ENCODE results near the gene CCDC192. TPM values are rescaled to one million over a fixed set of nuclear protein-coding genes. Genes with fewer than 3 reads are reported as not detected.
"Not testable (repeated sequence)": the region's sequence is repeated elsewhere in the genome, so short reads cannot be mapped to it uniquely, and the experiment has no call there.

CCDC192 gene
- total RNA-seq, 1 donor from 2014 or later, result not detected

GRCh38 chr5:127844581-127845021 lies 141.4 kb downstream of the CCDC192 start:
- Histone ChIP-seq H3K36me3 (no peaks in the 10 kb centered on the region), H3K4me3 (no peak overlapping the region), H3K9me3 (no peaks in the 10 kb centered on the region), H3K27me3 (no peaks in the 10 kb centered on the region), H3K27ac (no peak overlapping the region), H3K4me1 (no peaks in the 10 kb centered on the region)
- intact Hi-C loops (cut with DNase I), result no loop called here
- no peak for TF ChIP-seq POLR2A (IDR thresholded peaks at IDR 0.05)
- TF ChIP-seq CTCF (IDR thresholded peaks at IDR 0.05), result no peak
- no peak for TF ChIP-seq POLR2AphosphoS5 (IDR thresholded peaks at IDR 0.05; ENCODE audit: insufficient read depth in 1 of 2, low read depth in 1 of 2)
- no peak for DNase-seq (ENCODE audit: extremely low spot score in 2 of 2)

GRCh38 chr5:127846884-127847283 lies 143.7 kb downstream of the CCDC192 start:
- intact Hi-C loops (cut with DNase I), result no loop called here
- no peaks in the 10 kb centered on the region for H3K4me1 ChIP-seq
- H3K27me3 ChIP-seq, result no peaks in the 10 kb centered on the region
- no peaks in the 10 kb centered on the region for H3K9me3 ChIP-seq
- no peak overlapping the region for H3K4me3 ChIP-seq
- H3K36me3 ChIP-seq, result no peaks in the 10 kb centered on the region
- no peak for DNase-seq (ENCODE audit: extremely low spot score in 2 of 2)
- TF ChIP-seq CTCF (IDR thresholded peaks at IDR 0.05) (no peak), POLR2A (IDR thresholded peaks at IDR 0.05) (no peak), POLR2AphosphoS5 (IDR thresholded peaks at IDR 0.05; ENCODE audit: insufficient read depth in 1 of 2, low read depth in 1 of 2) (no peak)
- H3K27ac ChIP-seq, result no peak overlapping the region

GRCh38 chr5:127847641-127848040 lies 144.4 kb downstream of the CCDC192 start:
- H3K36me3 ChIP-seq; H3K27me3 ChIP-seq; H3K4me1 ChIP-seq; H3K27ac ChIP-seq; H3K9me3 ChIP-seq; intact Hi-C loops (cut with DNase I); DNase-seq (ENCODE audit: extremely low spot score in 2 of 2); H3K4me3 ChIP-seq: not testable (repeated sequence)

GRCh38 chr5:127848098-127848497 lies 144.9 kb downstream of the CCDC192 start:
- intact Hi-C loops (cut with DNase I), result no loop called here
- no peak for DNase-seq (ENCODE audit: extremely low spot score in 2 of 2)

GRCh38 chr5:127849408-127849807 lies 146.2 kb downstream of the CCDC192 start:
- H3K4me3 ChIP-seq, result no peak overlapping the region
- no peaks in the 10 kb centered on the region for H3K27me3 ChIP-seq
- no peaks in the 10 kb centered on the region for H3K9me3 ChIP-seq
- intact Hi-C loops (cut with DNase I), result no loop called here
- no peaks in the 10 kb centered on the region for H3K36me3 ChIP-seq
- no peaks in the 10 kb centered on the region for H3K4me1 ChIP-seq
- H3K27ac ChIP-seq, result no peak overlapping the region
- no peak for DNase-seq (ENCODE audit: extremely low spot score in 2 of 2)
- TF ChIP-seq POLR2AphosphoS5 (IDR thresholded peaks at IDR 0.05; ENCODE audit: insufficient read depth in 1 of 2, low read depth in 1 of 2) (no peak), POLR2A (IDR thresholded peaks at IDR 0.05) (no peak), CTCF (IDR thresholded peaks at IDR 0.05) (no peak)

More at GRCh38 chr5:127848098-127848497, 144.9 kb downstream of the CCDC192 start:
- H3K27me3 ChIP-seq, result no peaks in the 10 kb centered on the region
- H3K36me3 ChIP-seq, result no peaks in the 10 kb centered on the region
- no peaks in the 10 kb centered on the region for H3K9me3 ChIP-seq
- no peaks in the 10 kb centered on the region for H3K4me1 ChIP-seq
- no peak overlapping the region for H3K27ac ChIP-seq
- H3K4me3 ChIP-seq, result no peak overlapping the region
- TF ChIP-seq CTCF (IDR thresholded peaks at IDR 0.05), result no peak
- no peak for TF ChIP-seq POLR2AphosphoS5 (IDR thresholded peaks at IDR 0.05; ENCODE audit: insufficient read depth in 1 of 2, low read depth in 1 of 2)
- no peak for TF ChIP-seq POLR2A (IDR thresholded peaks at IDR 0.05)

- TF ChIP-seq CTCF (IDR thresholded peaks at IDR 0.05) (no peak), POLR2A (IDR thresholded peaks at IDR 0.05) (no peak), POLR2AphosphoS5 (IDR thresholded peaks at IDR 0.05; ENCODE audit: insufficient read depth in 1 of 2, low read depth in 1 of 2) (no peak)
- Histone ChIP-seq H3K27ac (no peak overlapping the region), H3K36me3 (no peaks in the 10 kb centered on the region), H3K4me3 (no peak overlapping the region), H3K4me1 (no peaks in the 10 kb centered on the region), H3K27me3 (no peaks in the 10 kb centered on the region), H3K9me3 (no peaks in the 10 kb centered on the region)
- no peak for DNase-seq (ENCODE audit: extremely low spot score in 2 of 2)
- intact Hi-C loops (cut with DNase I), result no loop called here
Observed at GRCh38 chr5:127849891-127850290, 146.7 kb downstream of the CCDC192 start.

Data from vagina (tissue), 2 donors.